Measurements from ENCODE around the gene PKIG. TPM values are rescaled to one million over a fixed set of nuclear protein-coding genes. Genes with fewer than 3 reads are reported as not detected.

The PKIG gene
- total and polyA plus RNA-seq, 9 of the 15 experiments (the other 6 are each of a cell fraction or from before 2014, with no cell fraction given), result 0.13 to 7.0 (median 4.7) TPM

DNA sequence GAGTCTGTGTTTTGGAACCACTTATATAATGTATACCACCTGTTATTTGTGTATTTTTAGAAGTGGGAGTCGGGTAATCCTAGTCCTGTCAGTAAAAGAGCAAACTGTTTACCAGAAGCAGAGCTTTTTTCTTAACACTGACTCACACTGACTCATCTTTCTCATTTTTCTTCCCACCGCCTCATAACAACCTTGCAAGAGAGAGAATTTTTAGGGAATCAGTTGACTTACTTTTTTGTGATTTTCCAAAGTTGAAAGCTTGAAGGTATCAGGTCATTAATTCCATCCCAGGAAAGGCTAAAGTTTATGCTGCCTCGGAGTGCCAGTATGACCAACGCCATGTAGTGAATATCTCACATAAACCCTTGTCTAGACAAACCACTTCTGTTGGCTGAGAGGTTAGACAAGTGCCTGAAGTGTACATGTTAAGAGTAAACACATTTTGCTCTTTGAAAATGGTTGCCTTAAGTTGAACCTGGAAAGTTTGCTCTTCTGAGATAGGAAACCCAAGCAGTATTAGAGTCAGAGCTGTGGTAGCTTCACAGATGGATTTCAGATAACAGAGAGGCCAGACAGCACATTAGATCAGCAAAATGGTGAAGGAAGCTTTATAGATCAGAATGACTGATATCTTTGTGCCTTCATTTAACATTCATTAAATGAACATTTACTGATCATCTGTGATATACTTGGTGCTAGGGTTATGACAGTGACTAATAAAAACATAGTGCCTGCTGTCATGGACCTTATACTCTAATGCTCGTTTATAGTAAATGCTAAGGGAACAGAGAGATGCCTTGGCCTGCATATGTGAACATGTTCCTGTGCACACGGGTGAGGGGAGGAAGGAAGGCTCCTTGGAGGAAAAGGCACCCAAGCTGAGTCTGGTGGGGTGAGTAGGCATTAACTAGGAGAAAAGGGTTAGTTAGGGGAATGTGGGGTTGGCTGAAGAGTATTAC lies 29.1 kb upstream of the PKIG start (continued):
- 0 out of 2 replicates have a peak, but pooled peaks have one; percentile 26 for TF ChIP-seq NCOR1 (IDR thresholded peaks at IDR 0.05)
- TF ChIP-seq DLX4 (CRISPR knock-in tag; IDR thresholded peaks at IDR 0.05), result no peak
- TF ChIP-seq KLF1 (tag; IDR thresholded peaks at IDR 0.05), result no peak
- TF ChIP-seq POLR2B (IDR thresholded peaks at IDR 0.05; ENCODE audit: low read depth, partially characterized antibody), result no peak
- no peak for TF ChIP-seq MCM3 (IDR thresholded peaks at IDR 0.05)
- no peak for TF ChIP-seq MCM7 (IDR thresholded peaks at IDR 0.05)
- peak; percentile 14; the same call in 1 of the 2 replicates for TF ChIP-seq ADNP (tag; IDR thresholded peaks at IDR 0.05)
- TF ChIP-seq EP300 (IDR thresholded peaks at IDR 0.05; ENCODE audit: low read length), result peak; percentile 13; the same call in 1 of the 2 replicates
- TF ChIP-seq FOSL1 (tag; conservative IDR thresholded peaks at IDR 0.05), result peak; percentile 97
- TF ChIP-seq DACH1 (IDR thresholded peaks at IDR 0.05; ENCODE audit: partially characterized antibody), result peak; percentile 41
- TF ChIP-seq RCOR1 (IDR thresholded peaks at IDR 0.05; ENCODE audit: borderline replicate concordance in 1 of 2, low read depth in 2 of 2, low read length in 2 of 2), result 0 out of 4 replicates have a peak, but pooled peaks of 1 of the 2 experiments have one; percentile 18

- Histone ChIP-seq H3K9me1 (ENCODE audit: control insufficient read depth, insufficient read depth, low read length) (no peaks in the 10 kb centered on the region), H3K9ac (ENCODE audit: insufficient read depth in 1 of 2, low read depth in 2 of 2, low read length in 2 of 2) (no peak overlapping the region), H3K79me2 (ENCODE audit: control insufficient read depth, insufficient read depth, low read length) (no peaks in the 10 kb centered on the region), H3K36me3 (ENCODE audit: control insufficient read depth, insufficient read depth, low read length) (no peaks in the 10 kb centered on the region), H2AFZ (ENCODE audit: low read depth, low read length) (no peak overlapping the region), H3K9me3 (replicated peaks; ENCODE audit: control insufficient read depth, insufficient read depth, low read depth, low read length) (no peaks in the 10 kb centered on the region), H4K20me1 (replicated peaks; ENCODE audit: control insufficient read depth, insufficient read depth, low read length) (no peaks in the 10 kb centered on the region), H3K4me1 (replicated peaks in 1 of 2; ENCODE audit: control insufficient read depth in 2 of 2, insufficient read depth in 2 of 2, low read length in 2 of 2) (no peaks in the 10 kb centered on the region), H3K27ac (ENCODE audit: extremely low read depth, low read depth, low read length) (no peak overlapping the region), H3K27me3 (ENCODE audit: control insufficient read depth in 2 of 2, insufficient read depth in 2 of 2, low read length in 2 of 2) (no peaks in the 10 kb centered on the region), H3K4me3 (no peak overlapping the region), H3K4me2 (ENCODE audit: insufficient read depth, low read length) (no peak overlapping the region)
- BruUV-seq (replicated peaks), result no TSS peak
- ChIA-PET POLR2A (no interaction called here), CTCF (ENCODE audit: low intra/inter-chr PET ratio) (no interaction called here)
- DNase-seq (ENCODE audit: extremely low read depth in 1 of 4, low spot score in 3 of 4), result no peak
- no peak for FAIRE-seq
- no peak for ATAC-seq
- intact Hi-C loops (cut with micrococcal nuclease) (no loop called here), in situ Hi-C loops (cut with MboI) (no loop called here)
- no peak for TF ChIP-seq ZNF134 (CRISPR knock-in tag; conservative IDR thresholded peaks at IDR 0.05)
- no peak for TF ChIP-seq ZFPM2 (CRISPR knock-in tag; IDR thresholded peaks at IDR 0.05)
- no peak for TF ChIP-seq MCM2 (IDR thresholded peaks at IDR 0.05; ENCODE audit: low read depth)
Observed at GRCh38 chr20:44559302-44559701, 23.1 kb upstream of the PKIG start.

All from K562 (cell line).